Measurements from ENCODE around the gene BCORL1.

DNA sequence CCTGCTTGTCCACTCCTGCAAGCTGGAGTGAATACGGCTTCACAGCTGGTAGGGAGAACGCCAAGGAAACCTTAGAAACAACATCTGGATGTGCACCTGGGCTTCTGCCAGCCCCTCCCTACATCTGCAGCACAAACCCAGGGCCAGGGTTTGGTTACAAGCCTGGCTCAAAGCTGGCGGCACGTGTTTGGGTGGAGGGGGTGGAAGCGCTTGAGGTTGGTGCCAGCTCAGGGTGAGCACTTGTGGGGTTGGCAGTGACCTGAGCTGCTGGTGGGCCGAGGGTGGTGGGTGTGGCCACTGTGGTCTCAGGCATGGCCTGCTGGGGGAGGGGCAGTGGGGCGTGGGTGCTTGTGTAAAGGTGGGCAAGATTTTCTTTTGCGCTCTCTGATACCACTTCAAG is 112.3 kb downstream of the BCORL1 start:
- TF ChIP-seq MYC (IDR thresholded peaks at IDR 0.05; ENCODE audit: low read depth, low read length) (no peak), CTCF (IDR thresholded peaks at IDR 0.05; ENCODE audit: low read depth, low read length) (no peak), MAX (IDR thresholded peaks at IDR 0.05; ENCODE audit: low read depth, low read length) (no peak), POLR2A (IDR thresholded peaks at IDR 0.05; ENCODE audit: extremely low read depth, insufficient read length) (no peak)

All from NB4 (cell line).